K562 (cell line): Measurements from ENCODE around the gene UNKL. TPM values are rescaled to one million over a fixed set of nuclear protein-coding genes. Genes with fewer than 3 reads are reported as not detected.

ENCODE experiments used
- ARID1B ChIP-seq: fragments of 450-650 bp; IDR thresholded peaks from 2 replicates; pipeline ENCODE4 v1.6.1; 2016; ENCODE audit warnings: antibody characterized with exemption, mild to moderate bottlenecking, inconsistent platforms
- BDP1 ChIP-seq: IDR thresholded peaks from 3 replicates; pipeline ENCODE4 v1.6.1; 2011; ENCODE audit not compliant: insufficient read length, insufficient read depth
- CREB3L1 ChIP-seq: fragments of 450-650 bp; IDR thresholded peaks from 2 replicates; pipeline ENCODE4 v1.6.1; 2014; ENCODE audit warnings: low read depth, mild to moderate bottlenecking, moderate library complexity, borderline replicate concordance
- EZH2 ChIP-seq: IDR thresholded peaks from 2 replicates; pipeline ENCODE4 v1.6.1; 2012; ENCODE audit warnings: low read depth, mild to moderate bottlenecking, inconsistent platforms, low read length, borderline replicate concordance
- FOXO4 ChIP-seq: fragments of 450-650 bp; formaldehyde crosslinking; IDR thresholded peaks from 2 replicates; pipeline ENCODE4 v1.4.0; 2020; ENCODE audit warnings: mild to moderate bottlenecking, moderate library complexity
- HINFP ChIP-seq: fragments of 450-650 bp; conservative IDR thresholded peaks from 2 replicates; pipeline ENCODE4 v1.6.1; 2016; ENCODE audit warnings: missing genetic modification characterization, low read depth, mild to moderate bottlenecking, control low read depth, missing compliant biosample characterization
- MEIS2 ChIP-seq: fragments of 450-650 bp; IDR thresholded peaks from 2 replicates; pipeline ENCODE4 v1.6.1; 2014; ENCODE audit warnings: mild to moderate bottlenecking; ENCODE audit not compliant: partially characterized antibody
- PBX2 ChIP-seq, 2 experiments: IDR thresholded peaks in 1 of 2; conservative IDR thresholded peaks in 1 of 2; 2 replicates each; pipeline ENCODE4 v1.6.1; 2016; ENCODE audit warnings: low read depth in 2 of 2, mild to moderate bottlenecking in 1 of 2, missing compliant biosample characterization in 1 of 2, missing genetic modification characterization in 1 of 2, moderate library complexity in 1 of 2
- RFX1 ChIP-seq: fragments of 450-650 bp; IDR thresholded peaks from 2 replicates; pipeline ENCODE4 v1.6.1; 2016; ENCODE audit warnings: mild to moderate bottlenecking, moderate library complexity
- RNF219 ChIP-seq: fragments of 250-450 bp; sonication (Bioruptor Pico); IDR thresholded peaks from 2 replicates; pipeline ENCODE4 v1.5.0; 2022; ENCODE audit warnings: mild to moderate bottlenecking
- TFAM ChIP-seq: fragments of 250-450 bp; sonication (Bioruptor Pico); conservative IDR thresholded peaks from 2 replicates; pipeline ENCODE4 v1.5.0; 2021; ENCODE audit warnings: mild to moderate bottlenecking, moderate library complexity
- USF2 ChIP-seq: sonication (generic); formaldehyde crosslinking; IDR thresholded peaks from 2 replicates; pipeline ENCODE4 v1.5.0; 2020; ENCODE audit warnings: missing genetic modification reagents
- ZNF197 ChIP-seq: fragments of 200-800 bp; sonication (Bioruptor generic); IDR thresholded peaks from 2 replicates; pipeline ENCODE4 v1.6.1; 2016; ENCODE audit warnings: low read depth, missing genetic modification characterization, missing compliant biosample characterization
- ZSCAN32 ChIP-seq: fragments of 450-650 bp; formaldehyde crosslinking; IDR thresholded peaks from 2 replicates; pipeline ENCODE4 v1.4.0; 2020; ENCODE audit warnings: mild to moderate bottlenecking, moderate library complexity
- polyA plus RNA-seq, 8 experiments: library from polyadenylated mRNA; depleted of rRNA in 4 of 8; stranded (reverse) in 5 of 8; unstranded in 3 of 8; fragments of >200 nt; fragmentation: Nextera tagmentation in 2 of 8; fragmentation: Illumina TruSeq in 1 of 8; extraction: Ambion mirVana in 2 of 8; extraction: Trizol in 1 of 8; gene quantifications; 2 replicates each; pipeline versions ENCODE4 v1.2.1 to v1.2.3, GENCODE V29; 2011 to 2014; ENCODE audit warnings: inconsistent platforms in 1 of 8, missing spikeins in 1 of 8
- total RNA-seq, 7 experiments: library from RNA; depleted of rRNA in 6 of 7; stranded (reverse); fragments of >200 nt in 6 of 7; fragmentation: Illumina TruSeq in 2 of 7; extraction: Trizol in 2 of 7; gene quantifications; 2 replicates each; pipeline versions ENCODE4 v1.2.1 to v1.2.3, GENCODE V29; 2011 to 2021; ENCODE audit warnings: low replicate concordance in 1 of 7

The UNKL gene
- total and polyA plus RNA-seq, 9 of the 15 experiments (the other 6 are each of a cell fraction or from before 2014, with no cell fraction given) = 0.37 to 30.2 (median 5.1) TPM

GRCh38 chr16:1333149-1333812 is 81.2 kb downstream of the UNKL start, which contains the start of gene BAIAP3 (continued):
- TF ChIP-seq MEIS2 (no peak), RNF219 (CRISPR knock-in tag) (no peak), FOXO4 (CRISPR knock-in tag) (no peak), HINFP (tag) (peak; percentile 80), RFX1 (no peak), BDP1 (no peak), CREB3L1 (no peak), EZH2 (no peak), USF2 (no peak), PBX2 (CRISPR knock-in tag; IDR thresholded peaks at IDR 0.05; ENCODE audit: low read depth) (no peak), PBX2 (tag; conservative IDR thresholded peaks at IDR 0.05; ENCODE audit: low read depth) (no peak), ZNF197 (no peak), ZSCAN32 (CRISPR knock-in tag) (no peak), TFAM (CRISPR knock-in tag) (no peak), ARID1B (no peak)
